ENCODE data around the gene RNPEP. TPM values are rescaled to one million over a fixed set of nuclear protein-coding genes. Genes with fewer than 3 reads are reported as not detected.

RNPEP gene
- total and polyA plus RNA-seq, 2 of the 13 experiments (the other 11 are each of a cell fraction or from before 2014, with no cell fraction given) = 20.6 to 38.4 TPM

- TF ChIP-seq FUBP1 (CRISPR knock-in tag; IDR thresholded peaks at IDR 0.05; ENCODE audit: borderline replicate concordance) (no peak), ZNF552 (CRISPR knock-in tag; IDR thresholded peaks at IDR 0.05; ENCODE audit: borderline replicate concordance) (no peak), ZNF383 (CRISPR knock-in tag; IDR thresholded peaks at IDR 0.05; ENCODE audit: borderline replicate concordance) (no peak), ATF4 (CRISPR knock-in tag; IDR thresholded peaks at IDR 0.05) (no peak), ZNF737 (CRISPR knock-in tag; IDR thresholded peaks at IDR 0.05; ENCODE audit: borderline replicate concordance) (no peak), PRDM15 (CRISPR knock-in tag; IDR thresholded peaks at IDR 0.05) (peak; percentile 63; the same call in 1 of the 2 replicates), ATF7-NPFF (CRISPR knock-in tag; IDR thresholded peaks at IDR 0.05; ENCODE audit: low read depth) (peak; percentile 44), KLF11 (CRISPR knock-in tag; IDR thresholded peaks at IDR 0.05) (no peak), DMTF1 (CRISPR knock-in tag; IDR thresholded peaks at IDR 0.05) (no peak), ZNF317 (CRISPR knock-in tag; IDR thresholded peaks at IDR 0.05) (peak; percentile 54; the same call in 1 of the 2 replicates), PHF8 (CRISPR knock-in tag; IDR thresholded peaks at IDR 0.05) (peak; percentile 77), ZNF44 (CRISPR knock-in tag; IDR thresholded peaks at IDR 0.05) (no peak), ZNF619 (CRISPR knock-in tag; IDR thresholded peaks at IDR 0.05) (peak; percentile 78; the same call in 1 of the 2 replicates), DNMT3B (CRISPR knock-in tag; conservative IDR thresholded peaks at IDR 0.05) (no peak), ZNF7 (CRISPR knock-in tag; IDR thresholded peaks at IDR 0.05) (no peak), JUND (CRISPR knock-in tag; IDR thresholded peaks at IDR 0.05) (no peak)
Observed at GRCh38 chr1:201982623-201983379, at the start of gene RNPEP (continued).

Measured in HepG2 (cell line).